ENCODE data around the gene OR4K15.
"Not testable (repeated sequence)": the region's sequence is repeated elsewhere in the genome, so short reads cannot be mapped to it uniquely, and the experiment has no call there.

The OR4K15 gene

GRCh38 chr14:19975291-19975690, at the start of gene OR4K15:
OR4K15 (plus strand) TSS chr14:19975591; CDS start chr14:19975591, 0 bp downstream.
- DNase-seq, result no peak

GRCh38 chr14:19930617-19931016, 44.8 kb upstream of the OR4K15 start, which contains the start of gene OR4K1:
OR4K1 (plus strand) TSS chr14:19930917; CDS start chr14:19935667, 4,750 bp downstream.
- no peak for DNase-seq

- no peak for DNase-seq
Observed at GRCh38 chr14:19941668-19942067, 33.7 kb upstream of the OR4K15 start.

DNA sequence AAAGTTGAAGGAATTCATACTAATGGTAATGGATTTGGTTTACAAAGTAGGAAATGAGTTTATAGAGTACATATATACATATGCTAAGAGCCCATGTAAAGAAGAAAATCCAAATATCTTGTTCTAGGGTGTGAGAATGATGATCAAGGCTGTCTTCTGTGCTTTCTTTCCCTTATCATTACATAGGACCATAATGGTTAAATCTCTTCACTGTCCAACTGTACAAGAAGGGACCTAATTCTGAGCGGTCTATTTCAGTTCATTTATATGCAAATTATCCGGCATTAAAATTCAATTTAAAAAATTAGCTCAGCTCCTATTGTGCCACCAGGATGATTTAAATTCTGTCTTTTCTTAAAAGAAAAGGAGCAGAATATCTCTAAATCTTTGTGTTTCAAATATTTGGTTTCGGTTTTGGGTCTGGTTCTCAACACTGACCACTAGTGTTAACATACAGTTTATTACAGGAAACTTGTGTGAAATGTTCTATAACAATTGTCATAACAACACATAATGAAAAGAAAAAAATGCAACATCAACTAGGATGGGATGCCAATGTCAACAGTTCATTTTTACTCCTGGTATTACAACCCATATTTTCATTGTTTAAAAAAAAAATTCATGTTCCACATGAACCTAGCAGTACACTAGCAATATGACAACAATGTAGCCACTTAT, 27.8 kb upstream of the OR4K15 start:
- no peak for DNase-seq

- no peak for DNase-seq
Observed at GRCh38 chr14:19949218-19949617, 26.2 kb upstream of the OR4K15 start.

- DNase-seq, result not testable (repeated sequence)
Observed at GRCh38 chr14:19969735-19970134, 5.7 kb upstream of the OR4K15 start.

DNA sequence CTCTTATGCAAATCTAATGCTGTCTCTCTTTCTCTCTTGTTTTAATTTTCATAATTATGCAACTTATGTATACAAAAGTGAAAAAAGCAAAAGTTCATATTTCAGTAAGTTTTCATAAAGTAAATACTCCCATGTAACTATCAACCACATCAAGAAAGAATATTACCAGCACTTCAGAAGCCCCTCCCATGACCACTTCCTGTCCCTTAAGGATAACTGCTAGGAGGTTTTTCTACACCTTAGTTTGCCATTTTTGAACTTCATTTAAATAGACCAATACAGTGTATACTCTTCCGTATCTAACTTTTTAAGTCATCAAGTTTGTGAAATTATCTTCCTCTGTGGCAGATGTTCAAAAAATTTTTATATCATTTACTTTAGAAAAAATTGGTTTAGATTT, 547 bp upstream of the OR4K15 start:
- DNase-seq, result no peak

- no peak for DNase-seq
Observed at GRCh38 chr14:19993438-19993837, 18.0 kb downstream of the OR4K15 start.

GRCh38 chr14:20001863-20002262, 26.5 kb downstream of the OR4K15 start, which contains the start of gene OR4Q2:
OR4Q2 (plus strand) TSS chr14:20002163.
- no peak for DNase-seq

- no peak for DNase-seq
Observed at GRCh38 chr14:20002319-20002718, 26.9 kb downstream of the OR4K15 start.

DNA sequence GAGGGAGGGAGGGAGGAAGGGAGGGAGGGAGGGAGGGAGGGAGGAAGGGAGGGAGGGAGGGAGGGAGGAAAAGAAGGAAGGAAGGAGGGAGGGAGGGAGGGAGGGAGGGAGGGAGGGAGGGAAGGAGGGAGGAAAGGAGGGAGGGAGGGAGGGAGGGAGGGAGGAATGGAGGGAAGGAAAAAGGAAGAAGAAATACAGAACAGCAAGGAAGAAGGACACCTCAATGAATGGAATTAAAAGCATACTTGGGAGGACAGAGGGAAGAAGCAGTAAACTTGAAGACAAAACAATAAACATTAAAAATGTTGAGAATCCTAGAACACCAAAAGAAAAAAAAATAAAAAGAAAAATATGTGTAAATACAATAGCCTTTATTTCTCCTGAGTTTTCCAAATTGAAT, 32.8 kb downstream of the OR4K15 start:
- DNase-seq, result no peak

- no peak for DNase-seq
Observed at GRCh38 chr14:20019257-20019865, 44.0 kb downstream of the OR4K15 start, which contains the start of gene OR4K14. OR4K14 (minus strand) TSS chr14:20019307; CDS start chr14:20015193, 4,114 bp downstream.

Data from NCI-H1694 (cell line).